Glomerular visceral epithelial cell (primary cell): ENCODE measurements around the gene TGM1.
"Not testable (repeated sequence)": the region's sequence is repeated elsewhere in the genome, so short reads cannot be mapped to it uniquely, and the experiment has no call there.

ENCODE experiments used
- DNase-seq: peaks from one replicate; pipeline ENCODE4 v3.0.0-alpha.2; 2016; ENCODE audit errors: extremely low spot score

Gene TGM1

GRCh38 chr14:24234095-24235005 lies 28.6 kb downstream of the TGM1 start:
- no peak for DNase-seq

GRCh38 chr14:24233538-24233866 lies 29.5 kb downstream of the TGM1 start:
- no peak for DNase-seq

GRCh38 chr14:24232645-24233537 lies 30.1 kb downstream of the TGM1 start, which contains the start of gene GMPR2:
Gene GMPR2 (plus strand): TSS chr14:24232929. CDS start chr14:24233254, 325 bp downstream.
- DNase-seq: no peak

GRCh38 chr14:24232121-24232644 lies 30.8 kb downstream of the TGM1 start, which contains the start of gene NEDD8:
Gene NEDD8 (minus strand): TSS chr14:24232367. CDS start chr14:24232267, 100 bp downstream.
- peak; percentile 90 for DNase-seq

- DNase-seq: no peak
Measured at GRCh38 chr14:24231263-24232120, 31.5 kb downstream of the TGM1 start.

- DNase-seq: no peak
Measured at GRCh38 chr14:24228902-24229301, 34.1 kb downstream of the TGM1 start.

GRCh38 chr14:24226473-24226872 lies 36.5 kb downstream of the TGM1 start:
- DNase-seq: no peak

GRCh38 chr14:24224618-24225071 lies 38.3 kb downstream of the TGM1 start:
- peak; percentile 44 for DNase-seq

GRCh38 chr14:24222987-24223386 lies 40.0 kb downstream of the TGM1 start:
- not testable (repeated sequence) for DNase-seq

GRCh38 chr14:24219521-24219920 lies 43.5 kb downstream of the TGM1 start:
- DNase-seq: no peak

GRCh38 chr14:24219080-24219479 lies 43.9 kb downstream of the TGM1 start:
- no peak for DNase-seq

- DNase-seq: not testable (repeated sequence)
Measured at GRCh38 chr14:24216876-24217275, 46.1 kb downstream of the TGM1 start.

- DNase-seq: no peak
Measured at GRCh38 chr14:24216345-24216699, 46.7 kb downstream of the TGM1 start.

GRCh38 chr14:24215495-24216344 lies 47.3 kb downstream of the TGM1 start, which contains the start of gene MDP1:
Gene MDP1 (minus strand): TSS chr14:24216066. CDS start chr14:24215955, 111 bp downstream.
- peak; percentile 86 for DNase-seq

GRCh38 chr14:24213866-24214662 lies 48.9 kb downstream of the TGM1 start:
- DNase-seq: no peak

GRCh38 chr14:24212924-24213865 lies 49.8 kb downstream of the TGM1 start, which contains the start of gene CHMP4A:
Gene CHMP4A (minus strand): TSS chr14:24213488. CDS start chr14:24213439, 49 bp downstream.
- DNase-seq: peak; percentile 98

- no peak for DNase-seq
Measured at GRCh38 chr14:24211311-24211710, 51.7 kb downstream of the TGM1 start.

- no peak for DNase-seq
Measured at GRCh38 chr14:24207625-24208024, 55.4 kb downstream of the TGM1 start.
